ENCODE data around the gene ZNF865. TPM values are rescaled to one million over a fixed set of nuclear protein-coding genes. Genes with fewer than 3 reads are reported as not detected.

Gene ZNF865
- total RNA-seq, 1 donor, result 3.3 TPM

GRCh38 chr19:55611983-55612645 lies 6.7 kb downstream of the ZNF865 start:
- peaks cover 37% of the 10 kb centered on the region for H3K4me1 ChIP-seq (ENCODE audit: insufficient read depth, low read length)
- H3K4me3 ChIP-seq (ENCODE audit: low read length), result no peak overlapping the region
- H3K27me3 ChIP-seq (ENCODE audit: insufficient read depth, low read length), result no peaks in the 10 kb centered on the region
- H3K9me3 ChIP-seq (ENCODE audit: low read depth, low read length), result no peaks in the 10 kb centered on the region

GRCh38 chr19:55613396-55613795 lies 7.9 kb downstream of the ZNF865 start:
- peaks cover 37% of the 10 kb centered on the region for H3K4me1 ChIP-seq (ENCODE audit: insufficient read depth, low read length)
- no peak overlapping the region for H3K4me3 ChIP-seq (ENCODE audit: low read length)
- no peaks in the 10 kb centered on the region for H3K27me3 ChIP-seq (ENCODE audit: insufficient read depth, low read length)
- H3K9me3 ChIP-seq (ENCODE audit: low read depth, low read length), result no peaks in the 10 kb centered on the region

- no peaks in the 10 kb centered on the region for H3K9me3 ChIP-seq (ENCODE audit: low read depth, low read length)
- no peaks in the 10 kb centered on the region for H3K27me3 ChIP-seq (ENCODE audit: insufficient read depth, low read length)
- H3K4me1 ChIP-seq (ENCODE audit: insufficient read depth, low read length), result peaks cover 41% of the 10 kb centered on the region
- no peak overlapping the region for H3K4me3 ChIP-seq (ENCODE audit: low read length)
These were observed 8.7 kb downstream of the ZNF865 start for GRCh38 chr19:55613930-55614710.

- Histone ChIP-seq H3K27me3 (ENCODE audit: insufficient read depth, low read length) (no peaks in the 10 kb centered on the region), H3K4me3 (ENCODE audit: low read length) (no peak overlapping the region), H3K4me1 (ENCODE audit: insufficient read depth, low read length) (peaks cover 44% of the 10 kb centered on the region), H3K9me3 (ENCODE audit: low read depth, low read length) (no peaks in the 10 kb centered on the region)
These were observed 9.5 kb downstream of the ZNF865 start for GRCh38 chr19:55614711-55615542.

GRCh38 chr19:55615543-55616394 lies 10.3 kb downstream of the ZNF865 start:
- no peak overlapping the region for H3K4me3 ChIP-seq (ENCODE audit: low read length)
- H3K4me1 ChIP-seq (ENCODE audit: insufficient read depth, low read length), result peaks cover 52% of the 10 kb centered on the region

GRCh38 chr19:55616395-55616875 lies 11.0 kb downstream of the ZNF865 start:
- H3K4me1 ChIP-seq (ENCODE audit: insufficient read depth, low read length), result peaks cover 56% of the 10 kb centered on the region
- H3K27me3 ChIP-seq (ENCODE audit: insufficient read depth, low read length), result no peaks in the 10 kb centered on the region
- no peaks in the 10 kb centered on the region for H3K9me3 ChIP-seq (ENCODE audit: low read depth, low read length)
- no peak overlapping the region for H3K4me3 ChIP-seq (ENCODE audit: low read length)

More at GRCh38 chr19:55615543-55616394, 10.3 kb downstream of the ZNF865 start:
- H3K27me3 ChIP-seq (ENCODE audit: insufficient read depth, low read length), result no peaks in the 10 kb centered on the region
- H3K9me3 ChIP-seq (ENCODE audit: low read depth, low read length), result no peaks in the 10 kb centered on the region

GRCh38 chr19:55617426-55617825 lies 12.0 kb downstream of the ZNF865 start:
- H3K9me3 ChIP-seq (ENCODE audit: low read depth, low read length), result no peaks in the 10 kb centered on the region
- H3K4me3 ChIP-seq (ENCODE audit: low read length), result no peak overlapping the region
- no peaks in the 10 kb centered on the region for H3K27me3 ChIP-seq (ENCODE audit: insufficient read depth, low read length)
- H3K4me1 ChIP-seq (ENCODE audit: insufficient read depth, low read length), result peaks cover 47% of the 10 kb centered on the region

- H3K27me3 ChIP-seq (ENCODE audit: insufficient read depth, low read length), result no peaks in the 10 kb centered on the region
- H3K4me1 ChIP-seq (ENCODE audit: insufficient read depth, low read length), result peaks cover 45% of the 10 kb centered on the region
These were observed 13.0 kb downstream of the ZNF865 start for GRCh38 chr19:55618426-55618825.

GRCh38 chr19:55619286-55619685 lies 13.8 kb downstream of the ZNF865 start:
- Histone ChIP-seq H3K27me3 (ENCODE audit: insufficient read depth, low read length) (no peaks in the 10 kb centered on the region), H3K4me3 (ENCODE audit: low read length) (no peak overlapping the region), H3K9me3 (ENCODE audit: low read depth, low read length) (no peaks in the 10 kb centered on the region), H3K4me1 (ENCODE audit: insufficient read depth, low read length) (peaks cover 50% of the 10 kb centered on the region)

More at GRCh38 chr19:55618426-55618825, 13.0 kb downstream of the ZNF865 start:
- no peak overlapping the region for H3K4me3 ChIP-seq (ENCODE audit: low read length)
- H3K9me3 ChIP-seq (ENCODE audit: low read depth, low read length), result no peaks in the 10 kb centered on the region

- Histone ChIP-seq H3K27me3 (ENCODE audit: insufficient read depth, low read length) (no peaks in the 10 kb centered on the region), H3K4me3 (ENCODE audit: low read length) (no peak overlapping the region), H3K4me1 (ENCODE audit: insufficient read depth, low read length) (peaks cover 57% of the 10 kb centered on the region), H3K9me3 (ENCODE audit: low read depth, low read length) (no peaks in the 10 kb centered on the region)
These were observed 15.2 kb downstream of the ZNF865 start for GRCh38 chr19:55620410-55621204.

- Histone ChIP-seq H3K4me3 (ENCODE audit: low read length) (no peak overlapping the region), H3K27me3 (ENCODE audit: insufficient read depth, low read length) (no peaks in the 10 kb centered on the region), H3K4me1 (ENCODE audit: insufficient read depth, low read length) (peaks cover 60% of the 10 kb centered on the region), H3K9me3 (ENCODE audit: low read depth, low read length) (no peaks in the 10 kb centered on the region)
These were observed 15.8 kb downstream of the ZNF865 start for GRCh38 chr19:55621205-55621672.

GRCh38 chr19:55621673-55622231 lies 16.3 kb downstream of the ZNF865 start:
- H3K4me3 ChIP-seq (ENCODE audit: low read length), result no peak overlapping the region
- no peaks in the 10 kb centered on the region for H3K27me3 ChIP-seq (ENCODE audit: insufficient read depth, low read length)
- peaks cover 62% of the 10 kb centered on the region for H3K4me1 ChIP-seq (ENCODE audit: insufficient read depth, low read length)
- H3K9me3 ChIP-seq (ENCODE audit: low read depth, low read length), result no peaks in the 10 kb centered on the region

GRCh38 chr19:55622242-55622969 lies 17.0 kb downstream of the ZNF865 start:
- Histone ChIP-seq H3K4me3 (ENCODE audit: low read length) (no peak overlapping the region), H3K9me3 (ENCODE audit: low read depth, low read length) (no peaks in the 10 kb centered on the region), H3K4me1 (ENCODE audit: insufficient read depth, low read length) (peaks cover 67% of the 10 kb centered on the region), H3K27me3 (ENCODE audit: insufficient read depth, low read length) (no peaks in the 10 kb centered on the region)
